Trophoblast cell (in vitro differentiated cells and primary cell): ENCODE data around the gene OVOL1.
A peak's percentile ranks its signal among the peaks of the same experiment; 100 is the strongest.

Experiments used
- DNase-seq, 2 donors: peaks; one replicate each; pipeline ENCODE4 v3.0.0-alpha.2; 2016
- H2AFZ ChIP-seq: 2 replicates; pipeline ENCODE4 v1.6.1; 2013; ENCODE audit warnings: low read length, moderate library complexity, mild to moderate bottlenecking; ENCODE audit not compliant: insufficient read depth, poor library complexity
- H2AK5ac ChIP-seq: 2 replicates; pipeline ENCODE4 v1.6.1; 2013; ENCODE audit warnings: mild to moderate bottlenecking, low read length
- H2BK120ac ChIP-seq: 2 replicates; pipeline ENCODE4 v1.6.1; 2013; ENCODE audit warnings: low read length, mild to moderate bottlenecking, moderate library complexity; ENCODE audit not compliant: insufficient read depth, poor library complexity
- H2BK12ac ChIP-seq: 2 replicates; pipeline ENCODE4 v1.6.1; 2013; ENCODE audit warnings: mild to moderate bottlenecking, low read length, moderate library complexity
- H2BK5ac ChIP-seq: 2 replicates; pipeline ENCODE4 v1.6.1; 2013; ENCODE audit warnings: low read length, low read depth, moderate library complexity, mild to moderate bottlenecking; ENCODE audit not compliant: poor library complexity
- H3K14ac ChIP-seq: 2 replicates; pipeline ENCODE4 v1.6.1; 2013; ENCODE audit warnings: mild to moderate bottlenecking, low read length
- H3K18ac ChIP-seq: 2 replicates; pipeline ENCODE4 v1.6.1; 2013; ENCODE audit warnings: mild to moderate bottlenecking, low read length
- H3K23ac ChIP-seq: 2 replicates; pipeline ENCODE4 v1.6.1; 2013; ENCODE audit warnings: low read length
- H3K27ac ChIP-seq: 2 replicates; pipeline ENCODE4 v1.5.1; 2013; ENCODE audit warnings: low read depth, mild to moderate bottlenecking, inconsistent platforms, low read length, moderate library complexity
- H3K27me3 ChIP-seq: 2 replicates; pipeline ENCODE4 v1.6.1; 2013; ENCODE audit warnings: inconsistent platforms, mild to moderate bottlenecking, low read length, moderate library complexity; ENCODE audit not compliant: insufficient read depth
- H3K36me3 ChIP-seq, 2 experiments: 1 replicate in 1 of 2; 2 replicates in 1 of 2; pipeline ENCODE4 v1.6.1; 2013; ENCODE audit warnings: low read length in 2 of 2, mild to moderate bottlenecking in 2 of 2, moderate library complexity in 1 of 2; ENCODE audit not compliant: insufficient read depth in 2 of 2, control insufficient read depth in 1 of 2
- H3K4ac ChIP-seq: 2 replicates; pipeline ENCODE4 v1.6.1; 2013; ENCODE audit warnings: low read depth, mild to moderate bottlenecking, low read length, moderate library complexity
- H3K4me1 ChIP-seq, 2 experiments: 1 replicate in 1 of 2; 2 replicates in 1 of 2; pipeline ENCODE4 v1.6.1; 2013; ENCODE audit warnings: low read length in 2 of 2, mild to moderate bottlenecking in 2 of 2, moderate library complexity in 1 of 2; ENCODE audit not compliant: insufficient read depth in 2 of 2, control insufficient read depth in 1 of 2
- H3K4me2 ChIP-seq: 2 replicates; pipeline ENCODE4 v1.6.1; 2013; ENCODE audit warnings: inconsistent platforms, mild to moderate bottlenecking, low read length, moderate library complexity
- H3K4me3 ChIP-seq: 2 replicates; pipeline ENCODE4 v1.5.1; 2013; ENCODE audit warnings: mild to moderate bottlenecking, low read depth, low read length, inconsistent platforms
- H3K79me1 ChIP-seq: one replicate; pipeline ENCODE4 v1.6.1; 2013; ENCODE audit warnings: low read length
- H3K79me2 ChIP-seq: 2 replicates; pipeline ENCODE4 v1.6.1; 2013; ENCODE audit warnings: low read length, mild to moderate bottlenecking; ENCODE audit not compliant: control insufficient read depth, insufficient read depth, poor library complexity
- H3K9ac ChIP-seq: 2 replicates; pipeline ENCODE4 v1.6.1; 2013; ENCODE audit warnings: mild to moderate bottlenecking, low read length
- H3K9me3 ChIP-seq: 2 replicates; pipeline ENCODE4 v1.6.1; 2013; ENCODE audit warnings: low read depth, mild to moderate bottlenecking, control low read depth, inconsistent platforms, low read length; ENCODE audit not compliant: insufficient read depth
- H4K12ac ChIP-seq: 2 replicates; pipeline ENCODE4 v1.6.1; 2013; ENCODE audit warnings: low read depth, mild to moderate bottlenecking, low read length, moderate library complexity
- H4K8ac ChIP-seq: 2 replicates; pipeline ENCODE4 v1.6.1; 2013; ENCODE audit warnings: low read depth, mild to moderate bottlenecking, low read length, moderate library complexity
- H4K91ac ChIP-seq: one replicate; pipeline ENCODE4 v1.6.1; 2013; ENCODE audit warnings: low read depth, mild to moderate bottlenecking, low read length, moderate library complexity
- WGBS: extraction: QIAGEN DNeasy Blood & Tissue Kit; methylation state at CpG from one replicate; pipeline ENCODE4 v1.1.7; 2013; ENCODE audit warnings: missing lambda C conversion rate; ENCODE audit not compliant: insufficient read length, insufficient coverage; ENCODE audit errors: extremely low coverage; 5-methylcytosine and 5-hydroxymethylcytosine counted together

OVOL1 gene

DNA sequence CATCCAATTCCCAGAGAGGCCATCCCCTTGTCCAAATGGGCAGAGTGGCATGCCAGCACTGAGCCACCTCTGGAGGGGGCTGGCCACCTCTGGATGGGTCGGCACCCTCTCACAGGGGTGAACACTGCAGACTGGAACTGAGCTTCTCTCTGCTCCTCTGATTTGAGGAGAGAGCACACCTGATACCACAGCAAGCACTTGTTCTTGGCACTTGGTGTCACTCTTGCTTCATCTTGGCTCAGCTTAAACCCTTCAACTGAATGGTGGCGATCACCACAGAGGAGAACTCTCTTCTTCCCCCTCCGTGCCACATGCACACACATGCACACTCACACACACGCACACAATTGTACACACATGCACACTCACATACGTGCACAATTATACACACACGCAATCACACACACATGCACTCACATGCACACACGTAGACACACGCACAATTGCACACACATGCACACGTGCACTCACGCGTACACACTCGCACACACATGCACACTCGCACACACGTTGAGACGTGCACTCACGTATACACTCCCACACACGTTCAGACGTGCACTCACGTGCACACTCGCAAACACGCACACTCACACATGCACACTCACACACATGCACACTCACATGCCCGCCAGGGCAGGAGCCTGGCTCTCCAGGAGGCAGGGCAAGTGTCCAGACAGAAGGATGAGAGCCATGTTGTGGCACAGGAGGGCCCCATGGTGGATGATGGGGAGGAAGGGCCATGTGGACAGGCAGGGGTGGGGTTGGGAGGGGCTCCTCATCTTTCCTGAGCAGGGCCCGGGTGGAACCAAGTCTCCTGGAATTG, 23.4 kb downstream of the OVOL1 start:
- H2AK5ac ChIP-seq, result no peak overlapping the region

DNA sequence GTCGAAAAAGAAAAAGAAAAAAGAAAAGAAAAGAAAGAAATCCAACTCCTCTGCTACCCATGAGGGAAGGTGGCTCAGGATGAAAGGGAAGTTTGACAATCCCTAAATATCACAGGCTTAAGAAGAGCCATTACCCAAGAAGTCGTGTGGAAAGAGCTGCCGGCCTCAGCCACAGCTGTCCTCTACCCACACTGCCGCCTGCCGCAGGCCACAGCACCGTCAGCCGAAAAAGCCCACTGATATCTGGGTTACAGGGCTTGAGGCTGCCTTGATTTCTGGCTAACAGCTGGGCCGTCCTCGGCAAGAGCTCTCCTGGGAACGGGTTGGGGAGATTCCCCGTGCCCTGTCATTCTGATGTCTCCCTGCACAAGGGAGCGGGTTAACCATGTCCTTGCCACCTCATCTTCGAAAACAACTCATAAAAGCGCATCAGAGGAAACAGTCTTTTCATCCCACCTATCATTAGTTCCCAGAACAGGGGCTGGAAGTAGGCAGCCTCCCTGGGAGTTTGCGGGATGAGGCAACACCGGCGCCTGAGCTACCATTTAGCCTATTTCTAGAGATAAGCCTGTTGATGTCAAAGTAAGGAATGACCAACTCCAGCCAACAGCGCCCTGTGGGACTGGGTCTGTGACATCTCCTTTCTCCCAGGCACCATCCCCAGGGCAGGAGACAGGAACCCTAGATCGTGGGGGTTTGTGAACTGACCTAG, 25.1 kb downstream of the OVOL1 start:
- Histone ChIP-seq H3K9me3 (peaks cover 4% of the 10 kb centered on the region), H4K8ac (peak overlapping the region; percentile 14), H3K23ac (no peak overlapping the region), H3K79me1 (peaks cover 16% of the 10 kb centered on the region), H3K79me2 (no peaks in the 10 kb centered on the region), H2BK120ac (peak overlapping the region; percentile 89), H3K14ac (peak overlapping the region; percentile 79), H3K27me3 (no peaks in the 10 kb centered on the region), H3K18ac (peak overlapping the region; percentile 16), H2AFZ (peak overlapping the region; percentile 39), H3K4me2 (no peak overlapping the region), H2BK12ac (no peak overlapping the region), H2AK5ac (peak overlapping the region; percentile 18), H3K4ac (peak overlapping the region; percentile 4), H2BK5ac (peak overlapping the region; percentile 63), H3K4me1 (peaks cover 2 to 9% of the 10 kb centered on the region in 2 experiments), H3K27ac (peak overlapping the region; percentile 79), H4K12ac (no peak overlapping the region), H3K9ac (no peak overlapping the region), H3K4me3 (no peak overlapping the region), H4K91ac (peak overlapping the region; percentile 86), H3K36me3 (no peaks in the 10 kb centered on the region)
- peak; percentile 84 to 89 for DNase-seq
- no CpG with 5 or more reads among the region's 19 CpGs for WGBS

More for the DNA sequence above, 23.4 kb downstream of the OVOL1 start:
- Histone ChIP-seq H3K27ac (no peak overlapping the region), H3K9ac (no peak overlapping the region), H4K91ac (no peak overlapping the region), H3K27me3 (no peaks in the 10 kb centered on the region), H2BK120ac (no peak overlapping the region), H3K79me1 (peaks cover 14% of the 10 kb centered on the region), H3K18ac (no peak overlapping the region), H2AFZ (no peak overlapping the region), H3K4me1 (peaks cover 2 to 9% of the 10 kb centered on the region in 2 experiments), H3K36me3 (no peaks in the 10 kb centered on the region), H3K4ac (no peak overlapping the region), H2BK5ac (no peak overlapping the region), H2BK12ac (no peak overlapping the region), H3K9me3 (peaks cover 4% of the 10 kb centered on the region), H3K79me2 (no peaks in the 10 kb centered on the region), H3K14ac (no peak overlapping the region), H4K12ac (no peak overlapping the region), H3K4me3 (peak overlapping the region; percentile 46), H3K4me2 (no peak overlapping the region), H4K8ac (no peak overlapping the region), H3K23ac (no peak overlapping the region)
- WGBS, result no CpG with 5 or more reads among the region's 23 CpGs
- peak in 1 of 2 donors; percentile 10 for DNase-seq

DNA sequence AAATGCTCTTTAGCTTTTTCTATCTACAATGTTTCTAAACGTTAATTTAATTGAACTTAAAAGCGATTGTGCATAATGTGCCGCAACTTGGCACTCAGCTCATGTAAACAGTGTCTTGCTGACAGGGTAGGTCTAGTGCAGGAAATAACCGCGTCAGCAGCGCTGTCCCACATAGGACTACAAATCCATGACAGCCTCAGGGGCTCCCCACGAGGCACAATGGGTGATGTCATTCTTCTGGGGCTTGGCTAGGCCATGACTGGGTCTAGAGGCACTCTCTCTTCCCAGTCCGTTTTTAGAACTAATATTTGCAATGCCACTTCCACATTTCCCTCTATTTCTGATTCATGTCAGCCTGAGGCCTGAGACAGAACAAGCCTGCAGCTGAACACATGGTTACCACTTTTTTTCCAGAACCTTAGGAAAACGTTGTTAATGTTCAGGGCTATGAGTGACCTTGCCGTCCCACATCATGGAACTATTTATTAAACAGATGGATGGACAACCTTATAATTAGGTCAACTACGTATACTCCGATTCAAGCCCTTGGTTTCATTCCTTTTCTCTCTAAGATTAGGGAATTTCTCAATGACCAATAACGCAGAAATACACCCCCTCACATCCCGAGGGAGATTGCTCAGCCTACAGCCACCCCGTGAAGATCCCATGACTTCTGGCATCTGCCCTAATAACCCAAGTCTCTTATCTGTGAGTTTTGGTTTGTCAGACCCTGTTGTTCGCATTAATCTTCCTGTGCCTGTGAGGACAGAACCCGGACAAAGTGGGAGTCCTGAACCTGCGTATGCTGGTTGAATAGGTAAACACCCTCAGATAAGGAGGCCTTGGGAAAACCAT, 27.5 kb downstream of the OVOL1 start:
- Histone ChIP-seq H3K18ac (no peak overlapping the region), H3K27ac (peak overlapping the region; percentile 80), H3K79me1 (peaks cover 17% of the 10 kb centered on the region), H3K79me2 (no peaks in the 10 kb centered on the region), H3K4me1 (peaks cover 2 to 9% of the 10 kb centered on the region in 2 experiments), H2AFZ (no peak overlapping the region), H3K14ac (no peak overlapping the region), H3K27me3 (no peaks in the 10 kb centered on the region), H2AK5ac (no peak overlapping the region), H3K9me3 (peaks cover 4% of the 10 kb centered on the region), H3K36me3 (no peaks in the 10 kb centered on the region), H2BK5ac (peak overlapping the region; percentile 98), H4K91ac (no peak overlapping the region), H3K23ac (no peak overlapping the region), H2BK120ac (no peak overlapping the region), H4K12ac (no peak overlapping the region), H3K4me2 (no peak overlapping the region), H2BK12ac (no peak overlapping the region), H3K4ac (no peak overlapping the region), H4K8ac (no peak overlapping the region), H3K9ac (no peak overlapping the region), H3K4me3 (no peak overlapping the region)
- DNase-seq, result peak; percentile 74 to 89
- WGBS, result no CpG with 5 or more reads among the region's 18 CpGs

DNA sequence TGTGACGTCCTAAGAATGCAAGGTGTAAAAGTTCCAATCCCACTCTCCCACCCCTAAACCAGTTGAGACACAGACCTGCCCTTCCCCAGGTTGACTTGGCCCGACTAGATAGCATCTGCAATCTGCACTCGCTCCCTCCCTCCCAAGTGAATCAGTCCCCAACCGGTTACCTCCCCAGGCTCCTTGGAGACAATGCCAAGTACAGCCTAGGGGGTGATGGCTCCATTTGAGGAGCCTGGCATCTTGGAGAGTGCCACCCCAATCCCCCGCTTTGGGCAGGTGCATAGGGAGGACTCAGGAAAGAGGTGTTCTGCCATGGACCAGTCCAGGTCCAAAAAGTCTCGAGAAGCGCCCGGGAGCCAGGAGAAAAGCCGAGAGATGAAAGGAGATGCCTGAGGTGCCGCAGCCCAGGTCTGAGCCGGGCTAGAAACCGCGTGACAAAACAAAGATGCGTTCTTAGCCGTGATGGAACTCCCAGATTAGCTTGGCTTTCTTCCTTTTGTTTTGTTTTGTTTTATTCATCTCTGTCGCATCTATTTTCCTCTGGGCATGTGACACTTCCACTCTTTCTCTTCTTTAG, 28.2 kb downstream of the OVOL1 start:
- H3K4ac ChIP-seq, result no peak overlapping the region
- no peak overlapping the region for H3K23ac ChIP-seq
- H4K12ac ChIP-seq, result no peak overlapping the region
- H2AFZ ChIP-seq, result peak overlapping the region; percentile 32
- no peaks in the 10 kb centered on the region for H3K27me3 ChIP-seq
- H3K18ac ChIP-seq, result no peak overlapping the region
- peaks cover 4% of the 10 kb centered on the region for H3K9me3 ChIP-seq
- H4K91ac ChIP-seq, result peak overlapping the region; percentile 95
- no peak overlapping the region for H4K8ac ChIP-seq
- no peak overlapping the region for H2BK12ac ChIP-seq
- H3K4me1 ChIP-seq, result peaks cover 2 to 9% of the 10 kb centered on the region in 2 experiments
- H3K79me1 ChIP-seq, result peaks cover 16% of the 10 kb centered on the region
- no peak overlapping the region for H2AK5ac ChIP-seq
- H3K4me3 ChIP-seq, result no peak overlapping the region
- H2BK5ac ChIP-seq, result peak overlapping the region; percentile 98
- no peaks in the 10 kb centered on the region for H3K79me2 ChIP-seq
- H3K4me2 ChIP-seq, result peak overlapping the region; percentile 21
- no peak overlapping the region for H3K9ac ChIP-seq
- peak overlapping the region; percentile 61 for H2BK120ac ChIP-seq
- WGBS, result no CpG with 5 or more reads among the region's 16 CpGs
- no peaks in the 10 kb centered on the region for H3K36me3 ChIP-seq
- peak; percentile 81 to 91 for DNase-seq
- peak overlapping the region; percentile 80 for H3K27ac ChIP-seq
- H3K14ac ChIP-seq, result peak overlapping the region; percentile 55
